Measurements from ENCODE around the gene NCKAP1.
"Not testable (repeated sequence)": the region's sequence is repeated elsewhere in the genome, so short reads cannot be mapped to it uniquely, and the experiment has no call there.

Gene NCKAP1

GRCh38 chr2:182999348-183000028 is 38.8 kb downstream of the NCKAP1 start:
- DNase-seq, result no peak

- no peak for DNase-seq
Observed at GRCh38 chr2:182994228-182994912, 43.9 kb downstream of the NCKAP1 start.

GRCh38 chr2:182982941-182983340 is 55.3 kb downstream of the NCKAP1 start:
- no peak for DNase-seq

GRCh38 chr2:182981475-182981874 is 56.8 kb downstream of the NCKAP1 start:
- not testable (repeated sequence) for DNase-seq

GRCh38 chr2:182980652-182981051 is 57.6 kb downstream of the NCKAP1 start:
- no peak for DNase-seq

GRCh38 chr2:182980115-182980514 is 58.1 kb downstream of the NCKAP1 start:
- DNase-seq, result peak; percentile 54

- no peak for DNase-seq
Observed at GRCh38 chr2:182977463-182977862, 60.8 kb downstream of the NCKAP1 start.

GRCh38 chr2:182973441-182974352 is 64.6 kb downstream of the NCKAP1 start:
- no peak for DNase-seq

- DNase-seq, result no peak
Observed at GRCh38 chr2:182972548-182972942, 65.7 kb downstream of the NCKAP1 start.

GRCh38 chr2:182971820-182972547 is 66.3 kb downstream of the NCKAP1 start:
- no peak for DNase-seq

GRCh38 chr2:182970486-182970885 is 67.8 kb downstream of the NCKAP1 start:
- no peak for DNase-seq

GRCh38 chr2:182968493-182968892 is 69.8 kb downstream of the NCKAP1 start:
- no peak for DNase-seq

- not testable (repeated sequence) for DNase-seq
Observed at GRCh38 chr2:182966356-182966755, 71.9 kb downstream of the NCKAP1 start.

- DNase-seq, result no peak
Observed at GRCh38 chr2:182962641-182963040, 75.6 kb downstream of the NCKAP1 start.

- not testable (repeated sequence) for DNase-seq
Observed at GRCh38 chr2:182960869-182961268, 77.4 kb downstream of the NCKAP1 start.

- DNase-seq, result no peak
Observed at GRCh38 chr2:182954789-182955188, 83.5 kb downstream of the NCKAP1 start.

- DNase-seq, result no peak
Observed at GRCh38 chr2:182952741-182953450, 85.4 kb downstream of the NCKAP1 start.

- DNase-seq, result no peak
Observed at GRCh38 chr2:182951948-182952663, 86.2 kb downstream of the NCKAP1 start.

GRCh38 chr2:182950546-182950945 is 87.7 kb downstream of the NCKAP1 start:
- no peak for DNase-seq

GRCh38 chr2:182949572-182950189 is 88.6 kb downstream of the NCKAP1 start:
- no peak for DNase-seq

- DNase-seq, result no peak
Observed at GRCh38 chr2:182949052-182949451, 89.2 kb downstream of the NCKAP1 start.
